ENCODE data around the gene ZNF324. TPM values are rescaled to one million over a fixed set of nuclear protein-coding genes. Genes with fewer than 3 reads are reported as not detected.

The ZNF324 gene
- total and polyA plus RNA-seq, 2 of the 13 experiments (the other 11 are each of a cell fraction or from before 2014, with no cell fraction given), result 1.1 to 4.7 TPM

DNA sequence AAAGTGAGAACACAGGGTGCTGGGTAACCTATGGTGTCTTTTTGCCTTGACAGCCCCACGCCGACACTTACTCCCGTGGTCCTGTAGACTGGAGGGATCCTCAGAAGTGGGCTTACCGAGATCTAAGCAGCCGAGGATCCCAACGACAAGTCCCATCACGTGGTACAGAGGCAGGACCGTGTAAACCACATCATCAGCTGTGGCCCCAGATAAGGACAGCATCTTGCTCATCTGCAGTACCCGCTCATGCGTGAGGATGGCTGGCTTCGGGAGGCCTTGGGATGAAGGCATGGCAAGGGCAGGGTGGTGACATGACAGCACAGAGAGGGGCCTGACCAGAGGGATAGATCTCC, 42.8 kb downstream of the ZNF324 start (continued):
- TF ChIP-seq, protein P1, sequence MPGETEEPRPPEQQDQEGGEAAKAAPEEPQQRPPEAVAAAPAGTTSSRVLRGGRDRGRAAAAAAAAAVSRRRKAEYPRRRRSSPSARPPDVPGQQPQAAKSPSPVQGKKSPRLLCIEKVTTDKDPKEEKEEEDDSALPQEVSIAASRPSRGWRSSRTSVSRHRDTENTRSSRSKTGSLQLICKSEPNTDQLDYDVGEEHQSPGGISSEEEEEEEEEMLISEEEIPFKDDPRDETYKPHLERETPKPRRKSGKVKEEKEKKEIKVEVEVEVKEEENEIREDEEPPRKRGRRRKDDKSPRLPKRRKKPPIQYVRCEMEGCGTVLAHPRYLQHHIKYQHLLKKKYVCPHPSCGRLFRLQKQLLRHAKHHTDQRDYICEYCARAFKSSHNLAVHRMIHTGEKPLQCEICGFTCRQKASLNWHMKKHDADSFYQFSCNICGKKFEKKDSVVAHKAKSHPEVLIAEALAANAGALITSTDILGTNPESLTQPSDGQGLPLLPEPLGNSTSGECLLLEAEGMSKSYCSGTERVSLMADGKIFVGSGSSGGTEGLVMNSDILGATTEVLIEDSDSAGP (CRISPR knock-in tag; IDR thresholded peaks at IDR 0.05; ENCODE audit: borderline replicate concordance), result peak; percentile 55
- TF ChIP-seq, protein P2, sequence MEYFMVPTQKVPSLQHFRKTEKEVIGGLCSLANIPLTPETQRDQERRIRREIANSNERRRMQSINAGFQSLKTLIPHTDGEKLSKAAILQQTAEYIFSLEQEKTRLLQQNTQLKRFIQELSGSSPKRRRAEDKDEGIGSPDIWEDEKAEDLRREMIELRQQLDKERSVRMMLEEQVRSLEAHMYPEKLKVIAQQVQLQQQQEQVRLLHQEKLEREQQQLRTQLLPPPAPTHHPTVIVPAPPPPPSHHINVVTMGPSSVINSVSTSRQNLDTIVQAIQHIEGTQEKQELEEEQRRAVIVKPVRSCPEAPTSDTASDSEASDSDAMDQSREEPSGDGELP (IDR thresholded peaks at IDR 0.05; ENCODE audit: borderline replicate concordance, low read depth), result peak; percentile 81; the same call in 1 of the 2 replicates
- TF ChIP-seq ZFY (CRISPR knock-in tag; IDR thresholded peaks at IDR 0.05) (no peak; the same call in 1 of the 2 replicates), SRY (CRISPR knock-in tag; IDR thresholded peaks at IDR 0.05) (peak; percentile 67), ZNF567 (CRISPR knock-in tag; IDR thresholded peaks at IDR 0.05; ENCODE audit: borderline replicate concordance) (no peak), SMAD1 (CRISPR knock-in tag; IDR thresholded peaks at IDR 0.05; ENCODE audit: borderline replicate concordance, low read depth) (no peak), FOXP1 (IDR thresholded peaks at IDR 0.05) (no peak), FOXP1 (CRISPR knock-in tag; IDR thresholded peaks at IDR 0.05) (no peak), ZNF317 (CRISPR knock-in tag; IDR thresholded peaks at IDR 0.05) (no peak), ELF1 (CRISPR knock-in tag; IDR thresholded peaks at IDR 0.05) (0 out of 2 replicates have a peak, but pooled peaks have one; percentile 1), IKZF1 (IDR thresholded peaks at IDR 0.05) (no peak), SMAD9 (CRISPR knock-in tag; IDR thresholded peaks at IDR 0.05) (no peak), ZNF121 (CRISPR knock-in tag; IDR thresholded peaks at IDR 0.05) (no peak), SP140L (CRISPR knock-in tag; IDR thresholded peaks at IDR 0.05; ENCODE audit: borderline replicate concordance) (no peak), IRX3 (CRISPR knock-in tag; IDR thresholded peaks at IDR 0.05; ENCODE audit: borderline replicate concordance, low read depth) (0 out of 2 replicates have a peak, but pooled peaks have one; percentile 25), PAX8 (CRISPR knock-in tag; IDR thresholded peaks at IDR 0.05; ENCODE audit: borderline replicate concordance) (no peak), SAP130 (CRISPR knock-in tag; IDR thresholded peaks at IDR 0.05; ENCODE audit: low read depth) (no peak), CAMTA2 (CRISPR knock-in tag; IDR thresholded peaks at IDR 0.05; ENCODE audit: borderline replicate concordance) (no peak), ZNF782 (CRISPR knock-in tag; IDR thresholded peaks at IDR 0.05; ENCODE audit: borderline replicate concordance) (no peak)
- TF ChIP-seq, protein P3, sequence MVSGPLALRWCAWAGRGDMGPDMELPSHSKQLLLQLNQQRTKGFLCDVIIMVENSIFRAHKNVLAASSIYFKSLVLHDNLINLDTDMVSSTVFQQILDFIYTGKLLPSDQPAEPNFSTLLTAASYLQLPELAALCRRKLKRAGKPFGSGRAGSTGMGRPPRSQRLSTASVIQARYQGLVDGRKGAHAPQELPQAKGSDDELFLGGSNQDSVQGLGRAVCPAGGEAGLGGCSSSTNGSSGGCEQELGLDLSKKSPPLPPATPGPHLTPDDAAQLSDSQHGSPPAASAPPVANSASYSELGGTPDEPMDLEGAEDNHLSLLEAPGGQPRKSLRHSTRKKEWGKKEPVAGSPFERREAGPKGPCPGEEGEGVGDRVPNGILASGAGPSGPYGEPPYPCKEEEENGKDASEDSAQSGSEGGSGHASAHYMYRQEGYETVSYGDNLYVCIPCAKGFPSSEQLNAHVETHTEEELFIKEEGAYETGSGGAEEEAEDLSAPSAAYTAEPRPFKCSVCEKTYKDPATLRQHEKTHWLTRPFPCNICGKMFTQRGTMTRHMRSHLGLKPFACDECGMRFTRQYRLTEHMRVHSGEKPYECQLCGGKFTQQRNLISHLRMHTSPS (CRISPR knock-in tag; IDR thresholded peaks at IDR 0.05; ENCODE audit: low read depth), result 0 out of 2 replicates have a peak, but pooled peaks have one; percentile 1
- TF ChIP-seq, protein P4, sequence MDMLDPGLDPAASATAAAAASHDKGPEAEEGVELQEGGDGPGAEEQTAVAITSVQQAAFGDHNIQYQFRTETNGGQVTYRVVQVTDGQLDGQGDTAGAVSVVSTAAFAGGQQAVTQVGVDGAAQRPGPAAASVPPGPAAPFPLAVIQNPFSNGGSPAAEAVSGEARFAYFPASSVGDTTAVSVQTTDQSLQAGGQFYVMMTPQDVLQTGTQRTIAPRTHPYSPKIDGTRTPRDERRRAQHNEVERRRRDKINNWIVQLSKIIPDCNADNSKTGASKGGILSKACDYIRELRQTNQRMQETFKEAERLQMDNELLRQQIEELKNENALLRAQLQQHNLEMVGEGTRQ (IDR thresholded peaks at IDR 0.05; ENCODE audit: low read depth, low read length), result peak; percentile 81
- TF ChIP-seq, protein P4 (CRISPR knock-in tag; IDR thresholded peaks at IDR 0.05; ENCODE audit: borderline replicate concordance), result peak; percentile 83; the same call in 1 of the 2 replicates
- TF ChIP-seq, protein P5, sequence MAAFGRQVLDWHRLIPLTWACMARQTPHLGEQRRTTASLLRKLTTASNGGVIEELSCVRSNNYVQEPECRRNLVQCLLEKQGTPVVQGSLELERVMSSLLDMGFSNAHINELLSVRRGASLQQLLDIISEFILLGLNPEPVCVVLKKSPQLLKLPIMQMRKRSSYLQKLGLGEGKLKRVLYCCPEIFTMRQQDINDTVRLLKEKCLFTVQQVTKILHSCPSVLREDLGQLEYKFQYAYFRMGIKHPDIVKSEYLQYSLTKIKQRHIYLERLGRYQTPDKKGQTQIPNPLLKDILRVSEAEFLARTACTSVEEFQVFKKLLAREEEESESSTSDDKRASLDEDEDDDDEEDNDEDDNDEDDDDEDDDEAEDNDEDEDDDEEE (CRISPR knock-in tag; IDR thresholded peaks at IDR 0.05), result 0 out of 2 replicates have a peak, but pooled peaks have one; percentile 24
